Activated CD4-positive, alpha-beta T cell treated with anti-CD3 and anti-CD28 coated beads, Interleukin-10, Interleukin-2, amounts not matched to agents 100 ng/mL and 50 ng/mL, durations not matched to agents 16 hours and 8 hours (primary cell): ENCODE measurements around the gene TAX1BP1.
"Not testable (repeated sequence)": the region's sequence is repeated elsewhere in the genome, so short reads cannot be mapped to it uniquely, and the experiment has no call there.

Experiments
- DNase-seq: peaks from one replicate; pipeline ENCODE4 v3.0.0-alpha.2; 2020

Gene TAX1BP1

DNA sequence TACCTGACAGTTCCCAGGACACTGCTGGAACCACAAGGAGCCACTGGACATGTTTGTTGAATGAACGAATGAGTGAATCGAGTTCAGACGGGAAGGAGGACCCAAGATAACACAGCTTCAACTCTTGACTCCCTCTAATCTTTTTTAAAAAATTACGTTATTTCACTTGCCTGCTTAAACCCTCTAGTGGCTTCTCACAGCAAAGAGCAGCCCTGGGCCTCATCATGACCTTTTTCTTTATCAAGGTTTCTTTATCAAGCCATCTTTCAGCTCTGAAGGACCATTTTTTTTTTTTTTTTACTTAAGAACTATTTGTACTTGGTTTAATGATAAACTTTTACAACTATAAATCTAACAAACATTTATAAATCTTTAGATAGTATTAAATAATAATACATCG, 110.6 kb downstream of the TAX1BP1 start:
- DNase-seq, result no peak

DNA sequence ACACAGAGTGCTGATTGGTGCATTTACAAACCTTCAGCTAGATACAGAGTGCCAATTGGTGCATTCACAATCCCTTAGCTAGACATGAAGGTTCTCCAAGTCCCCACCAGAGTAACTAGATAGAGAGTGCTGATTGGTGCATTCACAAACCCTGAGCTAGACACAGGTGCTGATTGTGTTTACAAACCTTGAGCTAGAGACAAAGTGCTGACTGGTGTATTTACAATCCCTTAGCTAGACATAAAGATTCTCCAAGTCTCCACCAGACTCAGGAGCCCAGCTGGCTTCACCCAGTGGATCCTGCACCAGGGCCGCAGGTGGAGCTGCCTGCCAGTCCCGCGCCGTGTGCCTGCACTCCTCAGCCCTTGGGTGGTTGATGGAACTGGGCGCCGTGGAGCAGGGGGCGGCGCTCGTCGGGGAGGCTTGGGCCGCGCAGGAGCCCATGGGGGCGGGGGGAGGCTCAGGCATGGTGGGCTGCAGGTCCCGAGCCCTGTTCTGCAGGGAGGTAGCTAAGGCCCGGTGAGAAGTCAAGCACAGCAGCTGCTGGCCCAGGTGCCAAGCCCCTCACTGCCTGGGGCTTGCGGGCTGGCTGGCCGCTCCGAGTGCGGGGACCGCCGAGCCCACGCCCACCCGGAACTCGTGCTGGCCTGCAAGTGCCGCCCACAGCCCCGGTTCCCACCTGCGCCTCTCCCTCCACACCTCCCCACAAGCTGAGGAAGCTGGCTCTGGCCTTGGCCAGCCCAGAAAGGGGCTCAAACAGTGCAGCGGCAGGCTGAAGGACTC, 116.9 kb downstream of the TAX1BP1 start:
- not testable (repeated sequence) for DNase-seq

DNA sequence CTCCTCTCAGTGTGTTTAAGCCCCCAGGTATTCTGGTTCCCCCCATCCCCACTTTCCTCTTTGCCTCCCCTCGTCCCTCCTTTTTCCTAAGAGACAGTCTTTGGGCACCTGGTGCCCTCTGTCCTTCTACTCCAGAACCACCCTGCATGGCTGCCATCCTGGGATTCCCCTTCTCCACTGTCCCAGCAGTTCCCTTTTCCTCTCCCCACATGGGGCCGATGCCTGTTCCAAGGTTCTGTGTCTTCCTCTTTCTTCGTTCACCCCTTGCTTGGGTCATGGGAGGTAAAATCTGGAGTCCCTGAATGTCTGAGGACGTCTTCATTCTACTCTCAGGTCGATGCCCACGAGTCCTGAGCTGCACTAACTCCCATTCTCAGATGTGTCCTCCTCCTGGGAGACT, 120.8 kb downstream of the TAX1BP1 start:
- DNase-seq, result no peak

DNA sequence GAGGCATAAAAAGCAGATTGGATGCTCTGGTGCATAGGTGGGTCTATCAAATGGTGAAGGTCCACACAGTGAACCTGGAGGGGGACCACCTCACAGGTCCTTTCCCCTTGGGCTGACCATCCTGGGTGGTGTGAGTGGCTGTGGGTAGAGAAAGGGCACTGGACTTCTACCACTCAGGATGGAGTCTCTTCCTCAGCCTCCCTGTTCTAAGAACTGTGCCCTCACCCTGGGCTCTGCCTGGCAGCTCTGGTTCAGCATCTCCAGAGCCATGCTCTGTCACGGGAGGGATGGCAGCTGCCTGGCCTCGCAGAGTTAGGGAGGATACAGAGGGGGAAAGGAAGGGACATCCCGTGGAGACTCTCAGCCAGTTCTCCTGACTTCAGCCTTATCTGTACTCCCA, 121.8 kb downstream of the TAX1BP1 start:
- no peak for DNase-seq

DNA sequence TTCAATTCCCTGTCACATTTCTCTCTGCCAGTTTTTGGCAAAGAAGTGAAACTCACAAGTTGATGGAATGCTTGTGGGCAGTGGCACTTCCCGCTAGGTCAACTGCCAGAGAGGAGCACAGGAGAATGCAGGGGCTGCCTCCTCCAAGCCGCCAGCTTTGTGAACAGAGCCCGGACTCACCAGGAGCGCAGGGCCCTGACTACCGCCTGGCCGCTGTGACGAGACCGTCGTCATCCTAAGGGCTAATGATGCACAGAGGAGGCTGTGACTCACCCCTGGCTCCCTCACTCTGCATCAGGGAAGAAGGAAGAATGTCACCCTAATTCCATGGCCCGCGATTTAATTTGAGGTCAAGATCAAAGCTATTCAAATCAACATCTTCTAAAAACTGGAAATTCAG, 123.9 kb downstream of the TAX1BP1 start:
- DNase-seq, result no peak

DNA sequence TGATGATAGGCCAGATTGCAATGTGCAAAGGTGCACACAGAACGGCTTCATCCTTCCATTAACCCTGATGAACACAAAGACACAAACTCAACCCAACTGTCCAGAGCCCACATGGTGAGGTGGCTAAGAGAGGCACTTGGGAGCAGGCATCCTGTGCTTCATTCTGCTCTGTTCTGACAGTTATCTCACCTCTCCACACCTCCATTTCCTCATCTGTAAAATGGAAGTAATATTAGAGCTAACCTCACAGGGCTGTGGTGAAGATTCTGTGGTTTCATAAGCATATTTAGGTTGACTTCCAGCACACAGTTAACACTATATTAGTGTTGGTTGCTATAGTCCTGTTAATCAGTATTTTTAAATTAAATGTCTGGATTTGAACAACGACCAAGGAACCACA, 126.3 kb downstream of the TAX1BP1 start:
- peak; percentile 3 for DNase-seq

DNA sequence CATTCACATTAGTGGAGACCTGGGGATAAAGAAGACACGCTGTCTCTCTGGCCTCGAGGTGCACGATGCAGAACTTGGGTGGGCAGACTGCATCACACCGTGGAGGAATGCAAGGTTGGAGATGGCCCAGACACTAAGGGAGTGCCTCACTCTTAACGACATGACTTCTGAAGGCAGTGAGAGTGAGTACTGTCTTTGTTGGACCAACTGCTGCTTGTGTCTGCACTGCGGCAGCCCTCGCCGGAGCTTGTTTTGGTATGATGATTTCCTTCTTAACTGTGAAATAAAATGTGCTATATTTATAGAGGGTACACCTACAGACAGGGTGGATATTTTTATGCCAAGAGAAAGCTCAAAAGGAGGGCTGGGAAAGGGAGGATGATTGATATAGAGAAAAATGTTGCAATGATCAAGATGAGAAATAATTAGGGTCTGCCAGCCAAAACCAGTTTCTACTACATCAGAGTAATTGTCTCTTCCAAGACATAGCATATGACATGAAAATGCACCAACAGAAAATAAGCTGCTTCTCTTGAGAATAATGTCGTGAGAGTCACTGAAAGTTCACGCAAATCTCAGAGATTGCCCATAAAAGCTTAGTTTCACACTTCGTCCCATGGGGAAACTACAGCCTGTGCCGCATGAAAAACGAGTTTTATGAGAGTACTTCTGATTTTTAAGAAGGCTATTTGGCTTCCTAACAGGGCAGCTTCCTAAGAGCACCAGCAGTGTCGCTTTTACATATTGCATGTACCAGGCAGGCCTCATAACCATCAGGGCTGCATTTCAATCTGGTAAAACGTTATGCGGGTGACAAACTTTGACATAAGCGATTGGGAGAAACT, 127.1 kb downstream of the TAX1BP1 start:
- DNase-seq, result no peak

DNA sequence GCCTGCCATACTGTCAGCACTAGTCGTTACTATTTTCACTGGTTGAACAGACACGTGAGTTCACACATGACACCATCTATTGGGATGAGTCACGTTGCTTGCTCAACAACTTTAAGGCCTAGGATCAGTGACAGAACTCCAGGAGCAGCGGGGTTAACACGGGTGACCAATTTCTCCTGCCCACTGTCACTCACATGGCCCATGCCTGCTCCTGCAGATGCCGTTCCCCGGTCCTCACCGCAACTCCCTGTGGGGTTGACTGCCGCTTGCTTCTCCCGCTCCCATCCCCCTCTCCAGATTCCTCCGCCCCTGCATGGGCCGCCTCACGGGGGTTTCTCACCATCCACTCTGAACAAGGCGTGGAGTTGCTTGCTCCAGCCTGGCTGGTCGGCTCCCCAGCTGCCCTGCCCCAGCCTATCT, 128.2 kb downstream of the TAX1BP1 start:
- no peak for DNase-seq

DNA sequence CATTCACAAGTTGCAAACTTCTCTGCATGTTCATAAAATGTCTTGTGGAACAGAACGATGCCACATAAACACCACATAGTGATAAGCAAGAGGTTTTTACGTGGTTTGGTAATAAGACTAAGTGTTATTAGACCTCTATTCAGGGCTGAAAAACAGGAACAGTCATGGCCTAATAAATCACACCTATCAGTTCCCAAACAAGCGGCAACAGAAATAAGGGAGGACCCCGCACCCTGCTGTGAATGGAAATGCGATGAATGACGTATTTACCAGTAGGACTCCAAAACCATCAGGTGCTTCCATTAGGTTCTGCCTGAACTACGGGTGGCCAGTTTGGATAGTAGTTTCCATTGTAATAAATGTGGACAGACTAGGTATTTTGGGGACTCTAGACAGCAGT, 129.1 kb downstream of the TAX1BP1 start:
- no peak for DNase-seq

DNA sequence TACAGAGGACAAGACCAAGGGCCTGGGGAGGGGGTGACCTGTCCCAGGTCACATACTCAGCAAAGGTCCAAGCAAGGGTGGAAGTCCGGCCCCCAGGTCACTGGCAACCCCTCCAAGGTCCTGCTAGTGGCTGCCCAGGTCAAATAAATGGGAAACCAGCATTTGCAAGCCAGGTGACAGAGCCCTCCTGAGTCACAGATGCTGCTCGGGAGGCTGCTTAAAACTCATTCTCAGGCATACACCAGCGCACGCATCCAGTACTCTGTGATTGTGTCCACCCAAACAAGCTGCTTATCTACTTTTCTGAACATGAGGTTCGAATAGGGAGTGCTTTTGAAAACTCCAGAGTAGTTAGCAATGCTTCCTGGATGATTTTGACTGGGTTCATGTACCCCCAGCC, 130.6 kb downstream of the TAX1BP1 start:
- DNase-seq, result no peak

DNA sequence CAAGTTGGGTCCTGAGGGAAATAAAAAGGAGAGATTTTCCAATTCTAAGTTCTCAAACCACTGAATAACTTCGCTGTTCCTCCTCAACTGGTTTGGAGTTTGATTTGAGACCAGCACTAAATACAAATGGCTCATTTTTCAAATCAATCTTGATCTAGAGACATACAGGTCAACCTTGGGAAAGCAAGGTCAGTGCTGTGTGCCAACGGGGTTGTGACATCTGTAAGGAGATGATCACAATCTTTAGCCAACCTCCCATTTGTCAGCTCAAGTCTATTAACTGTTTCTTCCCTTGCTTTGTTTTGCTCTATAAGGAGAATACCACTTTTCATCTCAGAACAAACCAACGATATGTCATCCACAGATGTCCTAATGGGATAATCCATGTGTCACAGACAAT, 131.1 kb downstream of the TAX1BP1 start:
- no peak for DNase-seq

DNA sequence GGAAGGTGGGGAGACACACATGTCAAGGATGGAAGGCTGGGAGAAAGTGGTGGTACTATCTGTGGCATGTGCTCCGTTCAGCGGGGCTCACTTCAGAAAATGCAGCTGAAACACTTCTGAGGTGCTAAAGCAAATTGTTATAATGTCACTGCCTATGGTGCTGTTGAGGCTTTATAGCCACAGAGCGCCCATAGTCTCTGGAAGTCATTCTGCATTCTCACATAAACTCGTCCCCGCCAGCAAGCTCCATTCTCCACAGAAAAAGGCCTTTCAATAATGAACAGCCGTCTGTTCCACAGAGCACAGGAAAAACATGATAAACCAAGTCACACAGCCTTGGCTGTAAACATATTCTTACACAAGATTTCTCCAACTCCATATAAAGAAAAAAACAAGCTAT, 131.9 kb downstream of the TAX1BP1 start:
- DNase-seq, result no peak

DNA sequence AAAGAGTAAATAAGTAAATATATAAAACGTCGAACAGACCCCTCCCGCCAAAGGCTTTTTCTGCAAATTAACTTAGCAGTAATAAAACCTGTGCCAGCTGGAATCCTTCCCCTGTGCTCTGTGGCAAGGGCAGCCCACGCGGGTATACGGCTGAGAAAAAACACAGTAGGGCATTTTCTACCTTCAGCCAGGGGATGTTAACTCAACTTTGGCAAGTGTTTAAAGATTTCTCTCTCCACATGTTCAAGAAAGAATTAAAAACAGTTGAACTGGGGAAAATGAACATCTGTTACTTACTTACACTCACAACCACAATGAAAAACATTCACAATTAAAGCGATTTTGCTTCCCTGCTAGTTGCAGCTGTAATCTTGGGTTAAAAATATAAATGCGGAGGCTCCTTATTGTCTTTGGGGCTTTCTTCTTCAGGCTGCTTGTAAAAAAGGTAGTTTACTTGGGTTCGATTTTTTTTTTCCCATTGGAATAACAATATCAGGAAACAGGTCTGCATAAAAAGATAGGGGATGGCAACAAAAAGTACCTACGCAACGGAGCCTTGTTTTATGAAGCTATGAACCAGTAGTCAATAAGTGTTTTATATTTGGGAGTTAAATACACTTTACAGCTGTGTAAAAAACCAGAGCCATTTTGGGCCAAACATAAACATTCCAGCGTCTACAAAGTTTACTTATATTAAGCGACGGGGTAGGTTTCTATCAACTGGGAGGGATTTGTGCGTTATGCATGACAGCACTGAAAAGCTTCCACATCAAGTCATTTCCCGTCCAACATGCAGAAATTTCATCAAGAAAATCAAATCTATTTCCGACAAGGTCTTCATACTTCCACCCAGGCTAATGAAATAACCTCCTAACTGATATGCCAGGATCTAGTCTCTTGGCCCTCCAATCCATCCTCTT, 132.7 kb downstream of the TAX1BP1 start:
- DNase-seq, result no peak

DNA sequence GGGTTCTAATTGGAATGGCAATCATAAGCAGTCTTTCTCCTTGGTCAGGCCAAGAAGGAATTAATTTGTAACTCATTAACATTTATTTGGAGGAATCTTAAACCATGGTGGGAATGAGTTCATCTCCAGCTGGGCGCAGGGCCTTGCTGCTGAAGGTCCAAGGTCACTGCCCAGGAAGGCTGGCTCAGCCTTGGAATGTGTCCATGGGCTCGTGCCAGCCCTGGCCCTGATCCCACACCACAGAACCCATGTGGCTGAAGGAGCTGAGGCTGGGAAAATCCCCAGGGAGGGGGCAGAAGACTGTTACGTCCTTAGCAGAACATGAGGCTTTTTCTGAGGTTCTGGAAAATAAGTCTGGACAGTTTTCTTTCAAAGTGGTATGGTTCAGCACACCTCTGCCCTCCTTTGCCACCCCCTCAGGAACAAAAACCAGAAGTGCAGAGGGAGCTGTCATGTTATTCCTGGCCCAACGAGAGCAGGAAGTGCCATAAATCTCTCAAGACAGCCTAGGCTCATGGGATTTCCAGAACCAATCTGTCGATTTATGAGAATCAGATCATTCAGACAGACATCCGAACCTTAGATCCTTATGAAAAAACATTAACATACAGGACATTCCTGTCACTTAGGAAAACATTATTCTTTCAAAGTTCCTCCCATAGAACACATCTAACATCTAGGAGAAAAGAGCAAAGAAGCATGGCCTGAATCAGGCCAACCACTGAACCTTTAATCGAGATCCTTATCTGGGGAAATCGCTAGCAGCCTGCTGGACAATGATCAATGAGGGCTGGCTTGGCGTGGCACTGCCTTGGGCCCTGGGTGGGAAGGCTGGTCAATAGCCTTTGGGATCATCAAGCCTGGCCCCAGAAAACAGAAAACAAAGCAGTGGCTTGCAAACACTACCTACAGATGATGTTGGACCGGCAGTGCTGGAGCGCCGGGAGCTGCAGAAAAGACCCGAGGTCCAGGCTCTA, 134.3 kb downstream of the TAX1BP1 start:
- no peak for DNase-seq

DNA sequence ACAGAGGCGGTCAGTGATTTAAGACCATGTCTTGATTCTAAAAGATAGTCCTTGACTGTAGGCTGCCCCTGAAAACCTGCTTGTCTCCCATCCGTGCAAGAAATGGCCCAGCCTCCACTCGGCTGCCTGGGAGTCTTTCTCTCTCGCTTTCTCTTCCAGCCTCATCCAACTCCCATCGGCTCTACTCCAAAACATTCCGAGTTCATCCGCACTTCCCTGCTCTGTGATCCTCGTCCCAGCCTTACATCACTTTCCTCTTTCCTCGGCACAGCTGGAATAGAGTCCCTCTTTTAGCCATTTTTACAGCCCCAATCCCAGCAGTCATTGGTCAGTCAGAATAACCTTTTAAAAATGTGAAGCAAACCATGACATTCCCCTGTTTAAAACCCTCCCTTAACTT, 135.1 kb downstream of the TAX1BP1 start:
- no peak for DNase-seq

DNA sequence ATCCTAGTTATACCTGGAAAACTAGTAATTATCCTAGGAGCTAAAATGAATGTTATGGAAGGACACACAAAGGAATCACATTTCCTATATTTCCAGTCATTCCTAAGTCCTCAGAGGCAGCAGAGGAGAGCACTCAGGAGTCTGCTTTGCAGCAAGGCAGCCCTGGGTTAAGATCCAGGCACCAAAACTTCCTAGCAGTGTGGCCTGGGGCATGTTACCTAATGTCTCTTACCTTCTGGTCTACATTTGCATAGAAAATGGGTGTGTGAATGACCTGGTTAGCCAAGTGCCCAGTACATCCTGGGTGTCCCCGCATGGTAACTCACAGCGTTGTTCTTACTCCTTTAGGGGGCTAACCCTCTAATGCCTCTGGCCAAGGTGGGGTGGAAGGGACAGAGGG, 135.9 kb downstream of the TAX1BP1 start:
- no peak for DNase-seq

DNA sequence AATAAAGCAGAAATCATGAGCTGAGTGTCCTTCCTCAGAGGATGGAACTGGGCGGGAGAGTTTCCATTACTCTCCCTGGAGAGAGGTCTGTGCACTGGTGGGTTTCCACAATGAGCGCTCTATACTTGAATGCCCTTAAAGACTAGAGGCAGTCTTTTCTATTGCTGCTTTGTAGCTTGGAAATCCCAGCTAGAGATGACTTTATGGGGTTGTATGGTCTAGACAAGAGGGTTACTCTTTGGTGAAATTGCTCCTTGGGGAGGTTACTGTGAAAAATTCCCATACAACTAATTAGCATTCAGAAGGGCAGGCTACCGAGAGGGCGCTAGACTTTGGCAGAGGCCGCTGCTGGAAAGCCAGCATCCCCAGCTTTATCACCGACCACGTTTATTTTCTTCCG, 136.8 kb downstream of the TAX1BP1 start:
- DNase-seq, result no peak
